HEK293T (cell line): ENCODE results near the gene DHX30.

Experiments used
- ARNT ChIP-seq: fragments of 450-650 bp; IDR thresholded peaks from 2 replicates; pipeline ENCODE4 v1.6.1; 2017; ENCODE audit warnings: mild to moderate bottlenecking
- BHLHE40 ChIP-seq: fragments of 450-650 bp; IDR thresholded peaks from 2 replicates; pipeline ENCODE4 v1.6.1; 2016; ENCODE audit warnings: mild to moderate bottlenecking, moderate library complexity, borderline replicate concordance
- FOXA1 ChIP-seq: fragments of 450-650 bp; IDR thresholded peaks from 2 replicates; pipeline ENCODE4 v1.6.1; 2016; ENCODE audit warnings: mild to moderate bottlenecking
- FOXK2 ChIP-seq: fragments of 450-650 bp; IDR thresholded peaks from 2 replicates; pipeline ENCODE4 v1.6.1; 2016; ENCODE audit warnings: mild to moderate bottlenecking
- NFRKB ChIP-seq: fragments of 450-650 bp; IDR thresholded peaks from 2 replicates; pipeline ENCODE4 v1.6.1; 2016; ENCODE audit warnings: mild to moderate bottlenecking, moderate library complexity
- SP1 ChIP-seq: fragments of 450-650 bp; IDR thresholded peaks from 2 replicates; pipeline ENCODE4 v1.6.1; 2017
- SUZ12 ChIP-seq: fragments of 450-650 bp; IDR thresholded peaks from 2 replicates; pipeline ENCODE4 v1.6.1; 2016; ENCODE audit warnings: mild to moderate bottlenecking
- TARDBP ChIP-seq: fragments of 450-650 bp; IDR thresholded peaks from 2 replicates; pipeline ENCODE4 v1.6.1; 2016

DNA sequence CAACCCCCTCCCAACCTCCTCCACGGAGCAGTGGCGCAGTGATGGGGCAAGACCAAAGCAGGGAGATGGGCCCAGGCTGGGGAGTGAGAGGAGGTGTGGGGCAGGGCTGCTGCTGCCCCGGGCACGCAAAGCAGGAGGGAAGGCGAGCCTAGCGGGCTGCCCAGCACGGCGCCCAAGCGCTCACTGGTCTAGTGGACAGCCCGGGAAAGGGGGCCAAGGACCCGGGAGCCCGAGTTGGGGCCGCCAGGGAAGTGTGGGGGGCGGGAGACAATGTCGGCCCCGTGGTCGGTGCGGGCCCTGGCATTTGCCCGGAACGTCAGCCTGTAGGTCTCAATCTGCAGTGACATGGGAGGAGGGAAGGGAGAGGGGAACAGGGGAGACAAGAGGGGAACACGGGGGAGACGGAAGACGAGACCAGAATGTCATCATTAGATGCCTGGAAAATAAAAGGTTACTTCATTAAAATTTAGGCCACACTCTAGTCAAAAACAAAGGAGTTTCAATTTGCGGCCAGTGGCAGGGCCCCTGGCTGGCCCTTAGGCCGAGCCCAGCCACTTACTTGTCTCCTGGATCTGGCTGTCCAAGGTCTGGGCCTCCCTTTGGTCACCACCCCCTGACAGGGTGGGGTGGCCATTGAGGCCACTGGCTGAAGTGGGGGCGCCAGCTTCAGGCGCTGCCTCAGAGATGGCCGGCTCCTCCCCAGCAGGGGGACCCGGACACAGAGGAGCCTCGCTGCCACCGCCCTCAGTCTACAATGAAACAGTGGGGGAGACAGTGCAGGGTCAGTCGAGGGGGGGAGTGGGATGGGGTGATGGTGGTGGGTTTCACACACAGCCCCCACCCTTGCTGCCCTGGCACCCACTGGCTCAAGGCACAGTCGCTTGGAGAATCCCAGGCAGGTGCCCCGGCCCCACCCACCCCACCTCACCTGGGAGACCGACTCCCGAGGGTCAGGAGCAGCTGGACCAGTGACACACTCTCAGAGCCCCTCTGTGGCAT, 50.0 kb downstream of the DHX30 start:
- no peak for TF ChIP-seq FOXK2
- TF ChIP-seq FOXA1 = no peak
- no peak for TF ChIP-seq BHLHE40
- no peak for TF ChIP-seq TARDBP
- TF ChIP-seq NFRKB = no peak
- no peak for TF ChIP-seq SUZ12
- TF ChIP-seq SP1 = no peak
- no peak for TF ChIP-seq ARNT
